ENCODE measurements around the gene BAIAP2L1.
"Not testable (repeated sequence)": the region's sequence is repeated elsewhere in the genome, so short reads cannot be mapped to it uniquely, and the experiment has no call there.

BAIAP2L1 gene

DNA sequence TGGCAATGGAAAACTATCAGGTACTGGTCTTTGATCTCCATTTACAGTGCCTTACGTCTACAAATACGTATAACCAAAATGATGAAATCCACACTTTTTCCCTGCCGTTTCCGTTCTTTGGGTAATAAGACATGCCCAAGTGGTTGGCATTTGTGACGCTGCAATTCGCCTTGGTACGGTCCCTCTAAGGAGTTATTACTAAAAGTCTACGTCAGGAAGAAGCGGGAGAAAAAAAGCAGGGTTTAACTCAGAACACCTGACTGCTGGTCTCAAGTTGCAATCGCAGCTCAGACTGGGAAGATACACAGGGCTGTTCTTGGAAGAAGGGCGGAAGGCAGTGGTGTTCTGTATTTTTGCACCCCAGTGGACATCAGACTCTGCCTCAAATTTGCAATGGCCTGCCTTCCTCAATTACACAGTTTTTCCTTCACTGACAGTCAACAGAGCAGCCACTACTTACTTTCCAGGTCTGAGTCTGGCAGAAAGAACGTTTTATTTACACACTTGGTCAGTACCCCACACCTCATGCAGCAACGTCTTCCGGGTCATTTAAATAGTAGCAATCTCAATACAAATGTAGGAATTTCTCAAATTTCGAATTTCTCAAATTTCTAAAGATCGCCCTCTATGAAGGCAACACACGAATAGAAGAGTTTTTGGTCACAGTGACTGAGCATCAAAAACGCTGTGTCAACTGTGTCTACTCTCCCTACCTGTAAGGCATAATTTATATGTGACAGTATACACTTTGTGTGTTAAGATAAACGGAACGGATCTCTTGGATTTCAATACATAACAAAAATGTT, 2.1 kb downstream of the BAIAP2L1 start:
- DNase-seq: no peak

- DNase-seq: no peak
Measured at GRCh38 chr7:98396768-98397167, 4.1 kb downstream of the BAIAP2L1 start.

DNA sequence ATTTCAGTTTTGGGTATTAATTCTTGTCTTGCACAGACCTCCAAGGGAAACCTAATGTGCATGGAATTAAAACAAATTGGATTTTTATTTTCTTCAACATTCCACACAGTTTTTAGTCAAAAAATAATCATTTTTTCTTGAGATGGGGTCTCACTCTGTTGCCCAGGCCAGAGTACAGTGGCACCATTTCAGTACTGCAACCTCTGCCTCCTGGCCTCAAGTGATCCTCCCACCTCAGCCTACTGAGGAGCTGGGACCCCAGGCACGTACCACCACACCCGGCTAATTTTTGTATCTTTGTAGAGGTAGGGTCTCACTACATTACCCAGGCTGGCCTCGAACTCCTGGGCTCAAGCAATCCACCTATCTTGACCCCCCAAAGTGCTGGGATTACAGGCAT, 4.9 kb downstream of the BAIAP2L1 start:
- DNase-seq: no peak

GRCh38 chr7:98395481-98395880, 5.4 kb downstream of the BAIAP2L1 start:
- no peak for DNase-seq

GRCh38 chr7:98394377-98394836, 6.5 kb downstream of the BAIAP2L1 start:
- DNase-seq: peak; percentile 47 to 86

- no peak for DNase-seq
Measured at GRCh38 chr7:98387544-98388226, 13.2 kb downstream of the BAIAP2L1 start.

- no peak for DNase-seq
Measured at GRCh38 chr7:98387131-98387530, 13.8 kb downstream of the BAIAP2L1 start.

- DNase-seq: not testable (repeated sequence)
Measured at GRCh38 chr7:98385532-98385931, 15.4 kb downstream of the BAIAP2L1 start.

- no peak for DNase-seq
Measured at GRCh38 chr7:98378210-98378819, 22.6 kb downstream of the BAIAP2L1 start.

DNA sequence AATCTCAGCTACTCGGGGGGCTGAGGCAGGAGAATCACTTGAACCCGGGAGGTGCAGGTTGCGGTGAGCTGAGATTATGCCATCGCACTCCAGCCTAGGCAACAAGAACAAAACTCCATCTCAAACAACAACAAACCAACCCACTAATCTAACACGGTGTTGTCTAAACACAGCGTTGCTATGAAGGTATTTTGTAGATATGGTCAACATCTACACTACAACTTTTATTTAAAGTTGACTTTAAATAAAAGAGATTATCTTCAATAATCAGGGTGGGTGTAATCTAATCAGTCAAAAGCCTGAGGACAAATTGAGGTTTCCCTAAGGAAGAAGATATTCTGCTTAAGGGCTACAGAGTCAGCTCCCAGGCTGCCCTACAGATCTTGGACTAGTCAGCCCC, 24.2 kb downstream of the BAIAP2L1 start:
- DNase-seq: no peak

- DNase-seq: no peak
Measured at GRCh38 chr7:98375664-98376063, 25.2 kb downstream of the BAIAP2L1 start.

DNA sequence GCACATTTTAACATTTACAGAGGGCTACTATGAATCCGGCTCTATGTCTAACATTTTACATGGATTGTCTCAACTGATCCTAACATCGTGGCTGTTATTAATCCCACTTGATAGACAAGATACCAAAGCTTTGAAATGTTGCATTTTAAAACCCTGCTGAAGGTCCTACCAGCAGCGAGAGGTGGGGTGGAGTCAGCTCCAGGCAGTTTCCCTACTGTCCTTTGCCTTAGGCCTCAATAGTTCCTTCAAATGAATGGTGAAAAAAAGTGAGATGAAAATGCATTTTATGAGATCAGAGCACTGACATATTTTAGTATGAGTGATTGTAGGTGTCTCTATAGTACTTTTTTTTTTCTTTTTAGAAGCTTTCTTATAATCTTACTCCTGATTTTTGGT, 26.6 kb downstream of the BAIAP2L1 start:
- no peak for DNase-seq

- peak in 1 of 2 experiments; percentile 49 for DNase-seq
Measured at GRCh38 chr7:98372993-98373392, 27.9 kb downstream of the BAIAP2L1 start.

DNA sequence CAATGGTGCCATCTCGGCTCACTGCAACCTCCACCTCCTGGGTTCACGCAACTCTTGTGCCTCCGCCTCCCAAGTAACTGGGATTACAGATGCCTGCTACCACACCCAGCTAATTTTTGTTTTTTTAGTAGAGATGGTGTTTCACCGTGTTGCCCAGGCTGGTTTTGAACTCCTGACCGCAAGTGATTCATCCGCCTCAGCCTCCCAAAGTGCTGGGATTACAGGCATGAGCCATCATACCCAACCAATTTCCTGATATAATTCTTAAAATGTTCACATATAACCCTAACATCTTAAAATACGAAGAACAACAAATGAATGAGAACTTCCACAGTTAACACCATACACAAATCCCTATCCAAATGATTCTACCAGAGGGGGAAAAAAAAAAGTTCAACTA, 31.2 kb downstream of the BAIAP2L1 start:
- DNase-seq: no peak

GRCh38 chr7:98368716-98369115, 32.2 kb downstream of the BAIAP2L1 start:
- DNase-seq: no peak

GRCh38 chr7:98366562-98366938, 34.3 kb downstream of the BAIAP2L1 start:
- DNase-seq: no peak

- DNase-seq: no peak
Measured at GRCh38 chr7:98365863-98366561, 34.9 kb downstream of the BAIAP2L1 start.

DNA sequence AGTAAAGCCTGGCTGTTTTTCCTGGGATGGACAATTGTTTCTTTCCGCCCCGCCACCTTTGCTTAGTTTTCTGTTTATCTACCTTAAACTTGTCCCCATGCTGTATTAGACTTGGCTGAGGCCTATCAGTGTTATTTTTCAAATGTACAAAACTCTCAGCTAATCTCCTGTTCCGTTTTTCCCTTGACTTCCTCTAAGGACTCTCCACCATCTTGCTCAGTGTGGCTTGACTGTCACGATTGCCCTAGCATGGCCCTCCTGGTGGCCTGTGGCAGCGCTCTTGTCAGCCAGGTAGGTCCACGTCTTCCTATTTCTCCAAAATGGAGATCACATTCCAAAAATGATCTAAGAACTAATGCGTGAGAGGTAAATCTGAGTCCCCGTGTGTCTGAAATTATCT, 36.7 kb downstream of the BAIAP2L1 start:
- DNase-seq: no peak

DNA sequence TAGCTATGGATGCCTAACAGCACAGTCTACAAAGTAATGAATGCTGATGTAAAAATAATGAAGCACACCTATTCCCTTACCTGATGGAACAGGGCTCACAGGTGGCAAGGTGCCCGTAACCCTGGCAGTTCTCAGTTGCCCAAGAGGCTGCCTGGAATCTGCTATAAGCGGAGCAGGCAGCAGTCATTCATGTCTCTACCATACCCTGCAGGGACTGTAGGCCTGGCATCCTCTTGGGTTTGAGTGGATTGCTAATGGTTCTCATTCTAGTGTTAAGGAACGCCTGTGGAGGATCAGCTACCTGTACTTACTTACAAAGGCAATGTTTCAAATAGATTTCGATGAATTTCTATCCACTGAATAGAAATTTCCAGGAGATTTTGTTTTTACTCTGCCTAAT, 38.4 kb downstream of the BAIAP2L1 start:
- DNase-seq: no peak

- peak in 1 of 2 experiments; percentile 40 for DNase-seq
Measured at GRCh38 chr7:98360221-98361130, 40.4 kb downstream of the BAIAP2L1 start.

- no peak for DNase-seq
Measured at GRCh38 chr7:98359395-98359794, 41.5 kb downstream of the BAIAP2L1 start.

DNA sequence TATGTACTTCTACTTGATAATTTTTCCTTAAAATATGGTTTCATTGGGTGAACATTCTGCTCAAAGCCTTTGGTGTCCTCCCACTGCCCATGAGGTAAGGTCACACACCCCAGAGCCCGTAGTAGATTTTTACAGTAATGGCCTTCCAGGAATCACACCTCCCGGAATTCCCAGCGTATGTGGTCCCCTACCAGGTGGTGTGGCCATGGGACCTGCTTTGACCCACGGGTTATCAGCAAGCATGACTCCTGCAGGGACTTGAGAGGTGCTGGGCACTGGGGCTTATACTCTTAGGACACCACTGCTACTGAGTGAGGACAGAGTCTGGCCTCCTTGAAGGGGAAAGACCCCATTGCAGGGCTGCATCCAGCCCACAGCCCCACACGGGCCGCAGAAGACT, 42.2 kb downstream of the BAIAP2L1 start:
- DNase-seq: no peak

All from SW 1271 (cell line).